Astrocyte (in vitro differentiated cells and primary cell): ENCODE results near the gene CHD1L.

ENCODE experiments used
- EZH2 ChIP-seq: IDR thresholded peaks from 2 replicates; pipeline ENCODE4 v1.6.1; 2012; ENCODE audit warnings: mild to moderate bottlenecking, low read length, inconsistent platforms; ENCODE audit not compliant: insufficient read depth
- TF ChIP-seq, protein P1 (sequence below): IDR thresholded peaks from 2 replicates; pipeline ENCODE4 v1.5.1; 2011; ENCODE audit warnings: low read depth, mild to moderate bottlenecking, inconsistent platforms, low read length, moderate library complexity; ENCODE audit not compliant: insufficient read depth

GRCh38 chr1:147260956-147261355 is 18.5 kb downstream of the CHD1L start:
- TF ChIP-seq, protein P1, sequence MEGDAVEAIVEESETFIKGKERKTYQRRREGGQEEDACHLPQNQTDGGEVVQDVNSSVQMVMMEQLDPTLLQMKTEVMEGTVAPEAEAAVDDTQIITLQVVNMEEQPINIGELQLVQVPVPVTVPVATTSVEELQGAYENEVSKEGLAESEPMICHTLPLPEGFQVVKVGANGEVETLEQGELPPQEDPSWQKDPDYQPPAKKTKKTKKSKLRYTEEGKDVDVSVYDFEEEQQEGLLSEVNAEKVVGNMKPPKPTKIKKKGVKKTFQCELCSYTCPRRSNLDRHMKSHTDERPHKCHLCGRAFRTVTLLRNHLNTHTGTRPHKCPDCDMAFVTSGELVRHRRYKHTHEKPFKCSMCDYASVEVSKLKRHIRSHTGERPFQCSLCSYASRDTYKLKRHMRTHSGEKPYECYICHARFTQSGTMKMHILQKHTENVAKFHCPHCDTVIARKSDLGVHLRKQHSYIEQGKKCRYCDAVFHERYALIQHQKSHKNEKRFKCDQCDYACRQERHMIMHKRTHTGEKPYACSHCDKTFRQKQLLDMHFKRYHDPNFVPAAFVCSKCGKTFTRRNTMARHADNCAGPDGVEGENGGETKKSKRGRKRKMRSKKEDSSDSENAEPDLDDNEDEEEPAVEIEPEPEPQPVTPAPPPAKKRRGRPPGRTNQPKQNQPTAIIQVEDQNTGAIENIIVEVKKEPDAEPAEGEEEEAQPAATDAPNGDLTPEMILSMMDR = no peak
- TF ChIP-seq EZH2 = no peak
